Pancreas (tissue), 10 donors: ENCODE results near the gene ITPRIPL2. TPM values are rescaled to one million over a fixed set of nuclear protein-coding genes. Genes with fewer than 3 reads are reported as not detected.

Source experiments
- ATAC-seq, 4 donors: fragments of 200-7000 bp; cut with Tn5 transposase; one replicate each; pipeline versions ENCODE4 v1.8.0 to v1.9.1; 2020; ENCODE audit warnings: mild to moderate bottlenecking in 4 of 4, moderate library complexity in 4 of 4
- DNase-seq, 6 donors: peaks; one replicate each; pipeline ENCODE4 v3.0.0-alpha.2; 2020
- FAIRE-seq: peaks from 2 replicates; lab custom pipeline; 2012; peaks lifted over from hg19 to GRCh38; lab: Jason Lieb, UNC
- H3K27ac ChIP-seq, 4 donors: fragments of 200-600 bp; sonication (generic); 1 replicate in 3 of 4; 2 replicates in 1 of 4; pipeline versions ENCODE4 v1.5.0 to v1.8.0; 2020
- H3K27me3 ChIP-seq, 4 donors: fragments of 200-600 bp; one replicate each; pipeline ENCODE4 v1.8.0; 2021
- H3K36me3 ChIP-seq, 3 donors: fragments of 200-600 bp; sonication (generic) in 1 of 3; one replicate each; pipeline versions ENCODE4 v1.5.0 to v1.8.0; 2020 to 2021
- H3K4me1 ChIP-seq, 3 donors: fragments of 200-600 bp; one replicate each; pipeline ENCODE4 v1.8.0; 2021
- H3K4me3 ChIP-seq, 4 donors: fragments of 200-600 bp; sonication (generic) in 2 of 4; one replicate each; pipeline versions ENCODE4 v1.5.0 to v1.8.0; 2020 to 2021
- H3K9me3 ChIP-seq, 4 donors: fragments of 200-600 bp; one replicate each; pipeline ENCODE4 v1.8.0; 2021
- CTCF ChIP-seq, 4 donors: fragments of 200-600 bp; sonication (generic) in 3 of 4; IDR thresholded peaks; one replicate each; pipeline versions ENCODE4 v1.5.0 to v1.8.0; 2021; ENCODE audit warnings: antibody characterized with exemption in 4 of 4
- WGBS, 2 donors: extraction: QIAGEN DNeasy Blood & Tissue Kit; methylation state at CpG; one replicate each; pipeline ENCODE4 v1.1.7; 2013; 5-methylcytosine and 5-hydroxymethylcytosine counted together
- intact Hi-C, 3 donors: fragments of 100-400 bp; cut with DNase I; formaldehyde crosslinking; loops; one replicate each; pipeline versions ENCODE4 v1.11.1 to v1.14.2; 2022
- polyA plus RNA-seq, 2 donors: library from polyadenylated mRNA; stranded (reverse); fragments of 200-250 nt; gene quantifications; one replicate each; pipeline ENCODE4 v1.2.3, GENCODE V29; 2013
- total RNA-seq, 6 donors: library from RNA; stranded (reverse); fragmentation: NEBNext Ultra II Directional in 4 of 6; extraction: Animal tissue kit (Norgen Biotek cat#: 25700) in 4 of 6; gene quantifications; one replicate each; pipeline versions ENCODE4 v1.2.1 to v1.2.4, GENCODE V29; 2021 to 2023
- donor health status: healthy with polysubstance abuse.
- donor health status: DM: no; HTN: no; CAD: no; lungs with moderate emphysema.
- donor health status: DM: no; HTN: no; CAD: no.
- donor health status: control.
- donor health status: control.
- donor health status: Bipolar disorder and iron deficiency.
- donor health status: DM: yes; HTN: yes; CAD: no.
- donor health status: DM: no; HTN: no; CAD: no.
- donor health status: DM: no; HTN: no; CAD: no.
- donor health status: DM: yes; HTN: yes; CAD: no.

Gene ITPRIPL2
- total and polyA plus RNA-seq, 8 donors = 4.0 to 36.2 (median 19.8) TPM

DNA sequence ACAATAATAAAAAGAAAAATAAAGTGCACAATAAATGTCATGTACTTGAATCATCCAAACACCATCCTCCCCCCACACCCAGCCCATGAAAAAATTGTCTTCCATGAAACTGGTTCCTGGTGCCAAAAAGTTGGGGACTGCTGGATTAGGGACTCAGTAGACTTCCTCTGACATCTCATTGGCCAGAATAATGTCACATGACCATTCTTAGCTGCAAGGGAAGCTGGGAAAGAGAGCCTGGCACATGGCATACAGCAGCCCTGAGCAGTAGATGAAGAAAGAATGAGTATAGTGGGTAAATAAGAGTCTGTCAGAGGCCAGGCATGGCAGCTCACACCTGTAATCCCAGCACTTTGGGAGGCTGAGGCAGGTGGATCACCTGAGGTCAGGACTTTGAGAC lies 12.5 kb downstream of the ITPRIPL2 start:
- ATAC-seq (no peak), FAIRE-seq (no peak)

GRCh38 chr16:19127205-19127604 lies 13.4 kb downstream of the ITPRIPL2 start:
- intact Hi-C loops = no loop called here
- Histone ChIP-seq H3K9me3 (no peaks in the 10 kb centered on the region), H3K4me1 (no peaks in the 10 kb centered on the region), H3K27ac (no peak overlapping the region), H3K4me3 (no peak overlapping the region), H3K27me3 (no peaks in the 10 kb centered on the region), H3K36me3 (no peaks in the 10 kb centered on the region)
- no peak for TF ChIP-seq CTCF (IDR thresholded peaks at IDR 0.05)
- 88 to 89% methylated on average over 3 of the region's 3 CpGs for WGBS, 2 donors
- ATAC-seq (no peak), DNase-seq (no peak), FAIRE-seq (no peak)

More for the DNA sequence above, 12.5 kb downstream of the ITPRIPL2 start:
- Histone ChIP-seq H3K27ac (no peak overlapping the region), H3K9me3 (no peaks in the 10 kb centered on the region), H3K27me3 (no peaks in the 10 kb centered on the region), H3K36me3 (no peaks in the 10 kb centered on the region), H3K4me3 (no peak overlapping the region), H3K4me1 (peaks cover 3 to 4% (median 4%) of the 10 kb centered on the region in 3 donors)
- no peak for TF ChIP-seq CTCF (IDR thresholded peaks at IDR 0.05)
- DNase-seq = no peak
- intact Hi-C loops = no loop called here

DNA sequence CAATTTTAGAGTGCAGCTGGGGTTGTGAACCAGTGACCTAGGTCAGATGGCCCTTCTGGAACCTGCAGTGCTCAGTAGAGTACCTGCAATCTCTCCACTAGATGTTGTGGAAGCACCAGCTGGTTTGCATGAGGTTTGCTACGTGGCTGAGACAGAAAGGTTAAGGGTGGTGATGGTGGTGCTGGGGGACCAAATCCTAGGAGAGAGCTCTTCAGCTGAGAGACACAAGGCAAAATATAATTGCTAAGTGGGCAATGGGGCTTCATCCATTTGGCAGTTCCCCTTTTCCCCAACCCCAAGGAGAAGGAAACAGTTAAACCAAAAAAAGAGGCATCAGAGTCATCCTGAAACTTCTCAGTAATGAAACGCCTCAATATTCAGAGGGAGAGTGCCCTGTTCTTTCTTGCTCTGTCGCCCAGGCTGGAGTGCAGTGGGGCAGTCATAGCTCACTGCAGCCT lies 13.9 kb downstream of the ITPRIPL2 start:
- Histone ChIP-seq H3K27ac (no peak overlapping the region), H3K4me1 (no peaks in the 10 kb centered on the region), H3K36me3 (no peaks in the 10 kb centered on the region), H3K27me3 (no peaks in the 10 kb centered on the region), H3K4me3 (no peak overlapping the region), H3K9me3 (no peaks in the 10 kb centered on the region)
- ATAC-seq (no peak), DNase-seq (no peak), FAIRE-seq (no peak)
- WGBS, 2 donors = 82% methylated on average over 3 of the region's 3 CpGs
- intact Hi-C loops = no loop called here
- TF ChIP-seq CTCF (IDR thresholded peaks at IDR 0.05) = no peak

GRCh38 chr16:19128454-19129200 lies 14.9 kb downstream of the ITPRIPL2 start:
- WGBS, 2 donors = 78 to 84% methylated on average over 7 of the region's 7 CpGs
- ATAC-seq (no peak), FAIRE-seq (no peak)

More at GRCh38 chr16:19128454-19129200, 14.9 kb downstream of the ITPRIPL2 start:
- no peak for TF ChIP-seq CTCF (IDR thresholded peaks at IDR 0.05)
- Histone ChIP-seq H3K9me3 (no peaks in the 10 kb centered on the region), H3K4me1 (no peaks in the 10 kb centered on the region), H3K36me3 (no peaks in the 10 kb centered on the region), H3K27ac (no peak overlapping the region), H3K27me3 (no peaks in the 10 kb centered on the region), H3K4me3 (no peak overlapping the region)
- DNase-seq = no peak
- intact Hi-C loops = no loop called here
